ENCODE measurements around the gene SGMS1. TPM values are rescaled to one million over a fixed set of nuclear protein-coding genes. Genes with fewer than 3 reads are reported as not detected.

Gene SGMS1
- polyA plus RNA-seq, 1 of the 3 experiments (the other 2 are of a cell fraction) = 6.3 TPM

- TF ChIP-seq TAF1 (IDR thresholded peaks at IDR 0.05; ENCODE audit: borderline replicate concordance, low read depth, low read length) (no peak), RCOR1 (IDR thresholded peaks at IDR 0.05; ENCODE audit: low read length) (no peak)
Observed at GRCh38 chr10:50658165-50658564, 34.4 kb upstream of the SGMS1 start (continued).

- Histone ChIP-seq H3K4me3 (ENCODE audit: low read depth in 2 of 2, low read length in 1 of 2) (no peak overlapping the region), H3K79me2 (ENCODE audit: insufficient read depth) (no peaks in the 10 kb centered on the region), H3K4me2 (no peak overlapping the region), H3F3A (replicated peaks; ENCODE audit: insufficient read depth) (no peaks in the 10 kb centered on the region), H3K9me2 (no peaks in the 10 kb centered on the region), H2AFZ (ENCODE audit: low read depth) (no peak overlapping the region), H3K27me3 (ENCODE audit: insufficient read depth) (no peaks in the 10 kb centered on the region), H3K36me3 (replicated peaks in 1 of 2; ENCODE audit: control insufficient read depth in 1 of 2, insufficient read depth in 2 of 2, low read length in 1 of 2) (no peaks in the 10 kb centered on the region), H3K9me3 (no peaks in the 10 kb centered on the region), H3K9ac (no peak overlapping the region), H3K4me1 (ENCODE audit: control insufficient read depth in 1 of 2, insufficient read depth in 2 of 2, low read depth in 1 of 2, low read length in 1 of 2) (no peaks in the 10 kb centered on the region; a peak in 1 of 4 replicates), H4K20me1 (ENCODE audit: insufficient read depth) (no peaks in the 10 kb centered on the region), H3K27ac (ENCODE audit: low read depth in 2 of 2, low read length in 1 of 2) (no peak overlapping the region)
- no peak for DNase-seq
- POLR2A ChIA-PET = no interaction called here
- WGBS (ENCODE audit: low lambda C conversion rate) = 83% methylated on average over 3 of the region's 3 CpGs
- CTCF ChIA-PET = interaction anchor here (0.7 to 1.5 kb wide), 7 partner anchors 9 to 286 kb away, joined by 3 read pairs; no protein-coding TSS in a partner anchor
- TF ChIP-seq TEAD4 (IDR thresholded peaks at IDR 0.05; ENCODE audit: borderline replicate concordance, insufficient read depth) (no peak), RXRA (IDR thresholded peaks at IDR 0.05; ENCODE audit: borderline replicate concordance, low read depth) (no peak), SIN3A (IDR thresholded peaks at IDR 0.05; ENCODE audit: borderline replicate concordance, low read depth, low read length) (no peak)
Observed at GRCh38 chr10:50653758-50654157, 30.0 kb upstream of the SGMS1 start.

GRCh38 chr10:50653142-50653541 lies 29.4 kb upstream of the SGMS1 start:
- DNase-seq = peak; percentile 22
- Histone ChIP-seq H3K4me2 (no peak overlapping the region), H3K9ac (no peak overlapping the region), H3K79me2 (ENCODE audit: insufficient read depth) (no peaks in the 10 kb centered on the region), H3K27ac (ENCODE audit: low read depth in 2 of 2, low read length in 1 of 2) (no peak overlapping the region), H3K9me3 (no peaks in the 10 kb centered on the region), H3K9me2 (no peaks in the 10 kb centered on the region), H2AFZ (ENCODE audit: low read depth) (no peak overlapping the region), H4K20me1 (ENCODE audit: insufficient read depth) (no peaks in the 10 kb centered on the region), H3K4me1 (ENCODE audit: control insufficient read depth in 1 of 2, insufficient read depth in 2 of 2, low read depth in 1 of 2, low read length in 1 of 2) (no peaks in the 10 kb centered on the region; a peak in 1 of 4 replicates), H3F3A (replicated peaks; ENCODE audit: insufficient read depth) (no peaks in the 10 kb centered on the region), H3K4me3 (ENCODE audit: low read depth in 2 of 2, low read length in 1 of 2) (no peak overlapping the region), H3K36me3 (replicated peaks in 1 of 2; ENCODE audit: control insufficient read depth in 1 of 2, insufficient read depth in 2 of 2, low read length in 1 of 2) (no peaks in the 10 kb centered on the region), H3K27me3 (ENCODE audit: insufficient read depth) (no peaks in the 10 kb centered on the region)
- ChIA-PET CTCF (interaction anchor here (0.8 to 1.5 kb wide), 6 partner anchors 8 to 286 kb away, joined by 3 read pairs; no protein-coding TSS in a partner anchor), POLR2A (no interaction called here)
- 14% methylated on average over 3 of the region's 3 CpGs for whole genome bisulfite sequencing (ENCODE audit: low lambda C conversion rate)
- peak; percentile 62 for TF ChIP-seq RAD21 (IDR thresholded peaks at IDR 0.05; ENCODE audit: low read length)
- TF ChIP-seq NRF1 (IDR thresholded peaks at IDR 0.05; ENCODE audit: low read depth, low read length) = no peak
- TF ChIP-seq CTCF (IDR thresholded peaks at IDR 0.05) = peak; percentile 57
- no peak for TF ChIP-seq NFIC (IDR thresholded peaks at IDR 0.05; ENCODE audit: borderline replicate concordance)
- TF ChIP-seq ELF1 (IDR thresholded peaks at IDR 0.05) = no peak
- TF ChIP-seq MAX (IDR thresholded peaks at IDR 0.05; ENCODE audit: low read depth) = no peak
- no peak for TF ChIP-seq RXRA (IDR thresholded peaks at IDR 0.05; ENCODE audit: borderline replicate concordance, low read depth)
- TF ChIP-seq RCOR1 (IDR thresholded peaks at IDR 0.05; ENCODE audit: low read length) = no peak
- no peak for TF ChIP-seq SIN3A (IDR thresholded peaks at IDR 0.05; ENCODE audit: borderline replicate concordance, low read depth, low read length)
- TF ChIP-seq SMC3 (IDR thresholded peaks at IDR 0.05; ENCODE audit: low read depth, low read length) = peak; percentile 59
- no peak for TF ChIP-seq FOXJ3 (CRISPR knock-in tag; IDR thresholded peaks at IDR 0.05)
